Duodenal mucosa (tissue), 2 donors: ENCODE data around the gene KISS1.

ENCODE experiments used
- H3K27ac ChIP-seq: one replicate; pipeline ENCODE4 v1.7.0; 2013; ENCODE audit warnings: low read depth, low read length
- H3K27me3 ChIP-seq, 2 donors: one replicate each; pipeline ENCODE4 v1.7.0; 2013; ENCODE audit warnings: low read length in 2 of 2, control low read depth in 1 of 2; ENCODE audit not compliant: insufficient read depth in 2 of 2, control insufficient read depth in 1 of 2
- H3K36me3 ChIP-seq, 2 donors: one replicate each; pipeline ENCODE4 v1.7.0; 2013; ENCODE audit warnings: low read length in 2 of 2, control low read depth in 1 of 2; ENCODE audit not compliant: insufficient read depth in 2 of 2, control insufficient read depth in 1 of 2
- H3K4me1 ChIP-seq, 2 donors: one replicate each; pipeline ENCODE4 v1.7.0; 2013; ENCODE audit warnings: low read length in 2 of 2, control low read depth in 1 of 2; ENCODE audit not compliant: insufficient read depth in 2 of 2, control insufficient read depth in 1 of 2
- H3K4me3 ChIP-seq, 2 donors: one replicate each; pipeline ENCODE4 v1.7.0; 2013; ENCODE audit warnings: low read length in 2 of 2, low read depth in 1 of 2
- H3K9ac ChIP-seq, 2 donors: one replicate each; pipeline ENCODE4 v1.7.0; 2013; ENCODE audit warnings: low read length in 2 of 2, low read depth in 1 of 2
- H3K9me3 ChIP-seq, 2 donors: one replicate each; pipeline ENCODE4 v1.7.0; 2013; ENCODE audit warnings: low read length in 2 of 2, control low read depth in 1 of 2; ENCODE audit not compliant: control insufficient read depth in 1 of 2

KISS1 gene

GRCh38 chr1:204166219-204166618, 30.1 kb downstream of the KISS1 start, which contains the start of gene REN:
Gene REN (minus strand): TSS chr1:204166337. CDS start chr1:204166293, 44 bp downstream.
- no peaks in the 10 kb centered on the region for H3K36me3 ChIP-seq
- H3K4me1 ChIP-seq: peaks cover 0 to 4% of the 10 kb centered on the region in 2 donors
- peaks cover 0 to 6% of the 10 kb centered on the region in 2 donors for H3K27me3 ChIP-seq
- H3K4me3 ChIP-seq: no peak within 1 kb of the TSS
- no peak within 1 kb of the TSS for H3K27ac ChIP-seq
- peaks cover 20% of the 10 kb centered on the region in 2 donors for H3K9me3 ChIP-seq
- H3K9ac ChIP-seq: no peak within 1 kb of the TSS

GRCh38 chr1:204162494-204163074, 33.7 kb downstream of the KISS1 start:
- Histone ChIP-seq H3K9me3 (no peaks in the 10 kb centered on the region), H3K4me3 (no peak overlapping the region), H3K36me3 (no peaks in the 10 kb centered on the region), H3K9ac (no peak overlapping the region), H3K27me3 (peaks cover 0 to 9% of the 10 kb centered on the region in 2 donors), H3K27ac (no peak overlapping the region), H3K4me1 (peaks cover 0 to 4% of the 10 kb centered on the region in 2 donors)

- no peak overlapping the region for H3K27ac ChIP-seq
- no peaks in the 10 kb centered on the region for H3K36me3 ChIP-seq
- H3K9me3 ChIP-seq: no peaks in the 10 kb centered on the region
- H3K9ac ChIP-seq: no peak overlapping the region
- peaks cover 0 to 4% of the 10 kb centered on the region in 2 donors for H3K4me1 ChIP-seq
- H3K4me3 ChIP-seq: no peak overlapping the region
- H3K27me3 ChIP-seq: peaks cover 0 to 9% of the 10 kb centered on the region in 2 donors
Observed at GRCh38 chr1:204161609-204162493, 34.4 kb downstream of the KISS1 start.

DNA sequence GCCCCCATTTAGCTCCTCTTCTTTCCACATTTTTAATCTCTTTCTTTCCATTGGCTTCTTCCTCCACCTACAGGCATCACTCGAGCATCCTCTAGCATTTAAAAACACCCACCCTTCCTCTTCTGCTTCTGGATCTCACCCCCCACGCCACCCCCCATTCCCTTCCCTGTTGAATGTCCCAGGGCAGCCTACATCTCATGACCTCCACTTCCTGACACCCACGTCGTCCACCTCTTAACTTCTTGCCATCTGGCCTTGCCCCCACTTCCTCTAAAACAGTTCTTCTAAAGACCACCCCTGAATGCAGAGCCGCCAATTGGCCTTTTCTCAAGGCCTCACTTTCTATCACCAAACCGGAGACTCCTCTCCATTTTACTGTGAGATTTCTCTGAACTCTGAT, 38.3 kb downstream of the KISS1 start:
- no peak overlapping the region for H3K4me3 ChIP-seq
- no peak overlapping the region for H3K9ac ChIP-seq
- H3K36me3 ChIP-seq: no peaks in the 10 kb centered on the region
- H3K27ac ChIP-seq: no peak overlapping the region
- H3K9me3 ChIP-seq: no peaks in the 10 kb centered on the region
- H3K27me3 ChIP-seq: peaks cover 0 to 13% of the 10 kb centered on the region in 2 donors
- peaks cover 0 to 4% of the 10 kb centered on the region in 2 donors for H3K4me1 ChIP-seq

GRCh38 chr1:204155881-204156280, 40.4 kb downstream of the KISS1 start:
- no peaks in the 10 kb centered on the region for H3K36me3 ChIP-seq

DNA sequence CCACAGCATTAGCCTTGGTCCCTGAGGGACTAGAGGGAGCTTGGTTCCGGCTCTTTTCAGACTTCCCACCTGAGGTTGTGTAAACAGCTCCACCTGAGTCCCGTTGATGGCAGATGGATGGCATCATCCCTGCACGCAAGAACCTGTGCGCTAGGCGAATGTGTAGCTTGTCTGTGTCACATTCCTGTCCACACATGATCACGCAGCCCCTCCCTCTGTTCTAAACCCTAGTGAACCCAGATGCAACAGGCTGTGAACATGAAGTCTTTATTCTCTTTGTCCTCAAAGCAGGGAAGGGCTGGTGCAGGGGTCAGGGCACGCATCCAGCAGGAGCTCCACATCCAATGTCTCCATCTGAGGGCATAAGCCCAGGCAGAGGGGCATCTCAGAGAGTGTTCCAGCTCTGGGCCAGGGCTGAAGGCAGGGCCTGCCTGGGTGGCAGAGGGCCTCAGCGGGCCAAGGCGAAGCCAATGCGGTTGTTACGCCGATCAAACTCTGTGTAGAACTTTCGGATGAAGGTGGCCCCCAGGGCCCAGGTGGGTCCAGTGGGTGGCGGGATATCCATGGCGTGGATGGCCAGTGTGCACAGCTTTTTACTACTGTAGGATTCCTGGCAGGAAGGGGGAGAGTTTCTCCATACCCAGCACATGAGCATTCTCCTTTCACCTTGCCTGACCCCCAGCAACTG, 41.6 kb downstream of the KISS1 start:
- no peaks in the 10 kb centered on the region for H3K9me3 ChIP-seq
- H3K27me3 ChIP-seq: peaks cover 5 to 13% of the 10 kb centered on the region in 2 donors
- no peak overlapping the region for H3K4me3 ChIP-seq
- H3K36me3 ChIP-seq: no peaks in the 10 kb centered on the region
- no peak overlapping the region for H3K27ac ChIP-seq
- no peak overlapping the region for H3K9ac ChIP-seq
- peaks cover 0 to 10% of the 10 kb centered on the region in 2 donors for H3K4me1 ChIP-seq

More at GRCh38 chr1:204155881-204156280, 40.4 kb downstream of the KISS1 start:
- H3K4me1 ChIP-seq: peaks cover 0 to 10% of the 10 kb centered on the region in 2 donors
- no peak overlapping the region for H3K27ac ChIP-seq
- H3K9ac ChIP-seq: no peak overlapping the region
- H3K9me3 ChIP-seq: no peaks in the 10 kb centered on the region
- H3K4me3 ChIP-seq: no peak overlapping the region
- peaks cover 5 to 13% of the 10 kb centered on the region in 2 donors for H3K27me3 ChIP-seq

GRCh38 chr1:204153667-204154066, 42.6 kb downstream of the KISS1 start:
- Histone ChIP-seq H3K36me3 (no peaks in the 10 kb centered on the region), H3K9me3 (no peaks in the 10 kb centered on the region), H3K27ac (no peak overlapping the region), H3K4me1 (peaks cover 0 to 10% of the 10 kb centered on the region in 2 donors), H3K9ac (no peak overlapping the region), H3K27me3 (peaks cover 5 to 13% of the 10 kb centered on the region in 2 donors), H3K4me3 (no peak overlapping the region)

DNA sequence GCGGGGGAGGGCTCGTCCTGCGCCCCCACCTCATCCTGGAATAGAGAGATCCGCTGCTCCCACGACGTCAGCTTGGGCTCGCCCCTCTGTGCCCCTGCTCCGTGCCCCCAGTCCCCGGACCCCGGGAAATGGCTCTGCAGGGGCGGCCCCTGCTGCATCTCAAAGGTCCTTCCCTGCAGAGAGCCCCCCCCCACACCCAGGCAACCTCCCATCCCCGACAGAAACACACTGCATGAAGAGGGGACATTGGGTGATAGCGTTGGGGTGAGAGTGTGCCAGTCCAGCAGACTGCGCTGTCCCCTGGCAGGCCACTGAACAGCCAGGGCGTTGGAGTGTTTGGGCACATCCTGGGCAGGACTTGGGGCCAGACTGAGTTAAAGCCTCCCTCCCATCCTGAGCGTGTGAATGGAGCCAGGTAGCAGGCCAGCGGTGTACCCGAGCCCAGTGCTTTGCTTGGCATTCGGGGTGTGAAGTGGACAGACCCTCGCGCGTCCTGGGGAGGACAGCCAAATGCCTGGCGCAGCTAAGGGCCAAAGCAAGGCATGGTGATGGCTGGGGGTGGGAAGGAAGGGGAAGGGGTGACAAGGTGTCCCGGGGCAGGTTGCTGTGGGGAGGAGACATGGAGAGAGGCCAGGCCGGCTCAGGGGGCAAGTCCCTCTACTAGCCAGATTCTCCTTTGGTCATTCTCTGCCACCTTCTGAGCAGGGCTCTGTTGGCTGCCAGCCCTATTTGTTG, 43.8 kb downstream of the KISS1 start:
- Histone ChIP-seq H3K9me3 (no peaks in the 10 kb centered on the region), H3K4me1 (peaks cover 0 to 10% of the 10 kb centered on the region in 2 donors), H3K27me3 (peaks cover 5 to 13% of the 10 kb centered on the region in 2 donors), H3K9ac (no peak overlapping the region), H3K4me3 (peak overlapping the region; percentile 46 to 54), H3K27ac (no peak overlapping the region), H3K36me3 (no peaks in the 10 kb centered on the region)

DNA sequence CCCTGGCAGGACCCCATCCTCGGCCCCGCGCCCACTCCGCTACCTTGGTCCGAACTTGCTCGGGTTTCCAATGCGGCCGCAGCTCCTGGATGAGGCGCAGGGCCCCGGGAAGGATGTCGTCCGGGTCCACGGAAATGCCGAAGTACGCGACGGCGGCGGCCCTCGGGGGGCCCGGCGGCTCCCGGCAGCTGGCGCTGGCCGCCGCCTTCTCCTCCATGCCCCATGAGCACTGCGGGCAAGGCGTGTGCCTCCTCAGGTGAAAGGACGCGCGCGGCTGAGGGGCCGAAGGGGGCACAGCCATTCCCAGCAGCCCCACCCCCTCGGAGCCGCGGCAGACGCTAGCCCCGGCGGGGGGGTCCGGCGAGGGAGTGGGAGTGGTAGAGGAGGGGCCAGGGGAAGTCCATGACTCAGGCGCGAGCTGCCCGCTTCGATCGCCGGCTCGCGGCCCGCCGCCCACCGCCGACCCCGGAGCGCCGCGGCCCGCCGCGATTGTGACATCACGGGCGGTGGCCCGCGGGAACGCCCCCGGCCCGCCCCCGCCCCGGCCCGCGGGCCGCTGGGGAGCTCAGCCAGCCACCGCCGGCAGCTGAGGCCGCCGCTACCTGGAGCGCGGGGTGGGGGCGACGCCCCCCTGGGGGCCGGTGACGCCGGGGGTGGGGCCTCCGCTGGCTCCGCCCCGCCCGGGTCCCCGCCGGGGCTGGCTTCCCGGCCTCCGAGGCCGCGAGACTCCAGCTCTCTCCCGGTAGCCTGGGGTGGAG, 44.6 kb downstream of the KISS1 start, which contains the start of gene ETNK2:
ETNK2 (minus strand) TSS at position 493 of the 758 bp plus-strand sequence; CDS start at position 301, 192 bp downstream.
- no peaks in the 10 kb centered on the region for H3K36me3 ChIP-seq
- peak within 1 kb of the TSS; percentile 48 to 61 for H3K4me3 ChIP-seq
- H3K27ac ChIP-seq: peak within 1 kb of the TSS; percentile 39
- no peaks in the 10 kb centered on the region for H3K9me3 ChIP-seq
- peaks cover 5 to 13% of the 10 kb centered on the region in 2 donors for H3K27me3 ChIP-seq
- H3K9ac ChIP-seq: peak within 1 kb of the TSS in 1 of 2 donors; percentile 52
- H3K4me1 ChIP-seq: peaks cover 0 to 10% of the 10 kb centered on the region in 2 donors
